Astrocyte of the hippocampus (primary cell): ENCODE results near the gene CLSTN1.

Experiments used
- DNase-seq: peaks from one replicate; pipeline ENCODE4 v3.0.0; 2011; ENCODE audit warnings: low read depth, low spot score

Gene CLSTN1

GRCh38 chr1:9731051-9731537 lies 92.7 kb downstream of the CLSTN1 start:
- DNase-seq = no peak

DNA sequence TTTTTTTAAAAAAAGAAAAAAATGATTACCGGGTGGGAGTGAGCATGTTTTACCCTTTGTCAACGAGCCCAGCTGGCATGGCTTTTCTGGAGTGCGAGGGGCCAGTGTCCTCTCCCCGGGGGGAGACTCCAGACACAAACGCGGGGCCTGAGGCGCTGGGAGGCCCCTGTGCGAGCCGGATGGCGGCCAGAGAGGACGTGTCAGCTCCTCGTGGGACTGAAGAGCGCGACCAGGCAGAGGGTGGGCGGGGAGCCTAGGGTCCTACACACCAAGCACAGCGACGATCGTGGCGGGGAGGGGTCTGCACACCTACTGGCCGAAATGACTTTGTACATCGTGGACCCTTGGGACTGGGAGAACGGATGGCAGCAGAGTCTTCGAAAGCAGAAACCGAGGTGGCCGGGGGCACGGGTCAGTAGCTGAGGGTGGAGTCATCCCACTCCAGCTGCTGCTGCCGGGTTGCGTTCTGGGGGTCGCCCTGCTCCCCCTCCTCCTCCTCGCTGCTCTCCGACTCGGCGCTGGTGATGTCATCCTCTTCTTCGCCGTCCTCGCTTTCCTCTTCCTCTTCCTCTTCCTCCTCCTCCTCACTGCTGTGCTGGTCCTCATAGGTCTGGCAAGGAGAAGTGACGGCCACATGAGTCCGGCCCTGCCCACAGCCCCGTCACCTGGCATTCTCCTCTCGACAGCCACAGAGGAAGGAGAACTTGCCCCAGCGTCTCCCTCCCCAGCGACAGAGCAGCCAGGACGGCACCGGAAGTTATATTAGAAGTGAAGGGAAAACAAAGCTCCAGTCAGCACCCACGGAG lies 93.5 kb downstream of the CLSTN1 start:
- DNase-seq = no peak

DNA sequence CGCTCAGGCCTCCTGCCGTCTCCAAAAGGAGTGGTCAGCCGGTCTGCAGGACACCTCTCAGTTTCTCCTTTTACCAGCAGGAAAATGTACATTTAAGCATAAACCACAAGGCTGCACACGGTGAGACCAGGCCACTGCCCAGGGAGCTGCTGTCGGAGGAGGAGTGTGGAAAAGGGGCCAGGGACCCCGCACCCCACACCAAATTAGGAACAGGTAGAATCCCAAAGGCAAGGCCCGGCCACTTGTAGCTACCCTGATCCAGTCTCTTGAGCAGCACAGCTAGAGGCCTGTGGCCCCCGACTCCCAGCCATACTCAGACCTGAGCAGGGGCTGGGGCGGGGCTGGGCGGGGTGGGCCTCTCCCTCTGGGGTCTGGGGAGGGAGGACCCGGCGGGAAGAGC lies 94.2 kb downstream of the CLSTN1 start:
- no peak for DNase-seq

DNA sequence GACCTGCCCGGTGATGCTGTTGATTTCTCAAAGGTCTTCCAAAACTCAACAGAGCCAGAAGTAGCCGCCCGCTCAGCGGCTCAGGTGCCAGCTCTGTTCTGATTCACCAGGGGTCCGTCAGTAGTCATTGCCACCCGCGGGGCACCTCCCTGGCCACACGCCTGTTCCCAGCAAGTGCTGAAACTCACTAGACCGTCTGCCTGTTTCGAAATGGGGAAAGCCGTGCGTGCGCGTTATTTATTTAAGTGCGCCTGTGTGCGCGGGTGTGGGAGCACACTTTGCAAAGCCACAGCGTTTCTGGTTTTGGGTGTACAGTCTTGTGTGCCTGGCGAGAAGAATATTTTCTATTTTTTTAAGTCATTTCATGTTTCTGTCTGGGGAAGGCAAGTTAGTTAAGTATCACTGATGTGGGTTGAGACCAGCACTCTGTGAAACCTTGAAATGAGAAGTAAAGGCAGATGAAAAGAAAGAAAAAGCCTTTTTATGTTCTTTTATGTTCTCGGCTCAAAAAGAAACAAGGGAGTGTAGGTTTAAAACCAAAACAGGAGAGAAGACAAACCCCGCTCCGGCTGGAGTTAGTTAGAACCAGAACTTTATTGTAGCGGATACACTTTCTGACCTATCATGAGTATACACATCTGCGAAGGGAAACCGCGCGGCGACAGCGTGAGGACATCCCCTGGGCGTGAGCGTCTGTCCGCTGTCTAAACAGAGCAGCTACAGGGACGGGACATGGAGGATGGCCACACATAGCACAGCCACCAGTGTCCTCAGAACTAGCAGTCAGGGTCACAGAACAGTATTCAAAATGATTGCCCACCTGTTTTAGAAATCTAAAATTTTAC lies 95.1 kb downstream of the CLSTN1 start:
- no peak for DNase-seq

- DNase-seq = no peak
Measured at GRCh38 chr1:9726905-9727595, 96.7 kb downstream of the CLSTN1 start.

- no peak for DNase-seq
Measured at GRCh38 chr1:9726406-9726805, 97.4 kb downstream of the CLSTN1 start.

GRCh38 chr1:9724706-9725476 lies 98.9 kb downstream of the CLSTN1 start:
- peak; percentile 71 for DNase-seq

DNA sequence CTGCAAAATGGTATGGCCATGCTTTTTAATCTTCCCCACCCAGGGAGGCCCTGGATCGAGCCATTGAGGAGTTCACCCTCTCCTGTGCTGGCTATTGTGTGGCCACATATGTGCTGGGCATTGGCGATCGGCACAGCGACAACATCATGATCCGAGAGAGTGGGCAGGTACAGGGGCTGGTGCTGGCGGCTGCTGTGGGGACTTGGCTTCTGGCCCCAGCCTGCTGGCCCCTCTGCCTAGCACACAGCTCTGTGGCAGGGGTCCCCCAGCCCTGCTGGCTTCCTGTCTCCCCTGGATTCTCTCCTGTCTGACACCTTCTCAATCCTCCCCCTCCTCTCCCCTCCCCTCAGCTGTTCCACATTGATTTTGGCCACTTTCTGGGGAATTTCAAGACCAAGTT lies 99.8 kb downstream of the CLSTN1 start:
- DNase-seq = no peak

DNA sequence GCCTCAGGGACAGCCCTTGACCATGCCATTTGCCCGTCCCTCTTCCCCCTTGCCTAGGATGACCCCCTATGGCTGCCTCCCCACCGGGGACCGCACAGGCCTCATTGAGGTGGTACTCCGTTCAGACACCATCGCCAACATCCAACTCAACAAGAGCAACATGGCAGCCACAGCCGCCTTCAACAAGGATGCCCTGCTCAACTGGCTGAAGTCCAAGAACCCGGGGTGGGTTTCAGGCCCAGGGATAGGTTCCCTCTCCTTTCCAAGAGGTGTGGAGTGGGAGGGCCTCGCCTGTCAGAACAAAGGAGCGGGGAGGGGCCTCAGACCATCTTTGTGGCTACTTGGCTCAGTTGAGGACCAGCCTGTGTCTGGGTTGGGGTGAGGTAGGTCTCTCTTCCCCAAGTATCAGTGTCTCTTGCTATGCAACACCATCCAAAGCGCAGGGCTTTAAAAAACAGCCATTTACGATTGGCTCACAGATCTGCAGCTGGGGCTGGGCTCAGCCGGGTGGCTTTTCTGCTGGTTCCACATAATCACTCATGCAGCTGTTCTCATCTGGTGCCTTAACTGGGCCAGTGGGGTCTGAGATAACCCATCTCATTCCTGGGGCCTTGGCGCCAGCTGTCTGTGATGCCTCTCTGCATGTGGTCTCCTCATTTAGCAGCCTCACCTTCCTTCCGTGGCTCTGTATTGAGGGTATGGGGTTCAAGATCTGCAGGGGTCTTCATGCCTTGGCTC lies 100.5 kb downstream of the CLSTN1 start:
- DNase-seq = no peak

GRCh38 chr1:9722378-9722749 lies 101.4 kb downstream of the CLSTN1 start:
- no peak for DNase-seq

DNA sequence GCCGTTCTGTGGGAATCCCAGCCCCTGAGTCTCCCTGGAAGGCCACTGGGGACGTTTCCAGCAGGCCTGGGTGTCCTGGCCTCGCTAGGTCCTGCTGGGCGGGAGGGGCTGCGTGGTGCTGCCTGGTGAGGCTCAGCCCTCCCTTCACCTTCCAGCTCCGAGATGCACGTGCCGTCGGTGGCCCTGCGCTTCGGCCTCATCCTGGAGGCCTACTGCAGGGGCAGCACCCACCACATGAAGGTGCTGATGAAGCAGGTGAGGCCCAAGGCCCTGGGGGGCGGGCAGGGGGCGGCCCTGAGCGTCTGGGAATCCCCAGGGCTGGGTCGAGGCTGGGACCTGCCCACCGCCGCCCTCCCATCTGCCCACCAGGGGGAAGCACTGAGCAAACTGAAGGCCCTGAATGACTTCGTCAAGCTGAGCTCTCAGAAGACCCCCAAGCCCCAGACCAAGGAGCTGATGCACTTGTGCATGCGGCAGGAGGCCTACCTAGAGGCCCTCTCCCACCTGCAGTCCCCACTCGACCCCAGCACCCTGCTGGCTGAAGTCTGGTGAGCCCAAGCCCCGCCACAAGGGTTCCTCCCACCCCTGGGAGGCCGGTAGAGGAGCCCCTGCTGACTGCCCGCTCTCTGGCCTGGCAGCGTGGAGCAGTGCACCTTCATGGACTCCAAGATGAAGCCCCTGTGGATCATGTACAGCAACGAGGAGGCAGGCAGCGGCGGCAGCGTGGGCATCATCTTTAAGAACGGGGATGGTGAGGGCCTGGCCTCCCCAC lies 102.0 kb downstream of the CLSTN1 start:
- DNase-seq = peak; percentile 54

GRCh38 chr1:9720785-9721605 lies 102.8 kb downstream of the CLSTN1 start:
- DNase-seq = no peak

GRCh38 chr1:9719978-9720722 lies 103.6 kb downstream of the CLSTN1 start:
- DNase-seq = no peak

GRCh38 chr1:9718006-9718680 lies 105.6 kb downstream of the CLSTN1 start:
- DNase-seq = no peak

DNA sequence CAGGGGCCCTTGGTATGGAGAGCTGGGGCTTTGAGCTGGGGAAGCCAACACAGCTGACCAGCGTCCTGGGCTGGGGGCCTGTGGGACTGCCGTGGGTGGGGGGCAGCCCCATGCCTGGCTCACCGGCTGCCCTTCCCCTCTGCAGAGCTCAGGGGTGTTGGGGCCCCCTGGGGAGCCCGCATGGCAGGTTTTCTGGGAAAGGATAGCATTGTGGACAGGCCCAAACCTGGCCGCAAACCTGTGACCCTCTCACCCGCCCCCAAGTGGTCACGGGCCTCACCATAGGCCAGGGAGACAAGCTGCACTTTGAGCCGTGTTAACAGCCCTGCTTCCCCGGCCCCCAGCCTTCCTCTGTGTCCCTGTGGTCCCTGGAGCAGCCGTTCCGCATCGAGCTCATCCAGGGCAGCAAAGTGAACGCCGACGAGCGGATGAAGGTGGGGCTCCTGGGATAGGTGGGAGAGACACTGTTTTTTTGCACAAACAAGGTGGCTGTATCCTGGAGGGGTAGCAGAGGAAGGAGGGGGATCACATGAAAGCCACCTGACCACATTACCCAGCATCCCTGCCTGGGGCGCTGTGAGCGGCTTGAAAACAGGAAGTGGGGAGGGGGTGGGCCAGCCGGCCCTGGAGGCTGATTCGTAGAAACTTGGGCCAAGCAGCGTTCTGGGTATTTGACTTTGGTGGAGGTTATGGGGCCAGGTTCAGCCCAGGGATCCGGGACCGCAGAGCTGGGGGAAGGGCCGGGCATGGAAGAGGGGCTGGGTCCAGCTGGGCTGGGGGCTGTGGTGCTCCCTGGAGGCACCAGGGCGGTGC lies 106.4 kb downstream of the CLSTN1 start:
- DNase-seq = peak; percentile 15

DNA sequence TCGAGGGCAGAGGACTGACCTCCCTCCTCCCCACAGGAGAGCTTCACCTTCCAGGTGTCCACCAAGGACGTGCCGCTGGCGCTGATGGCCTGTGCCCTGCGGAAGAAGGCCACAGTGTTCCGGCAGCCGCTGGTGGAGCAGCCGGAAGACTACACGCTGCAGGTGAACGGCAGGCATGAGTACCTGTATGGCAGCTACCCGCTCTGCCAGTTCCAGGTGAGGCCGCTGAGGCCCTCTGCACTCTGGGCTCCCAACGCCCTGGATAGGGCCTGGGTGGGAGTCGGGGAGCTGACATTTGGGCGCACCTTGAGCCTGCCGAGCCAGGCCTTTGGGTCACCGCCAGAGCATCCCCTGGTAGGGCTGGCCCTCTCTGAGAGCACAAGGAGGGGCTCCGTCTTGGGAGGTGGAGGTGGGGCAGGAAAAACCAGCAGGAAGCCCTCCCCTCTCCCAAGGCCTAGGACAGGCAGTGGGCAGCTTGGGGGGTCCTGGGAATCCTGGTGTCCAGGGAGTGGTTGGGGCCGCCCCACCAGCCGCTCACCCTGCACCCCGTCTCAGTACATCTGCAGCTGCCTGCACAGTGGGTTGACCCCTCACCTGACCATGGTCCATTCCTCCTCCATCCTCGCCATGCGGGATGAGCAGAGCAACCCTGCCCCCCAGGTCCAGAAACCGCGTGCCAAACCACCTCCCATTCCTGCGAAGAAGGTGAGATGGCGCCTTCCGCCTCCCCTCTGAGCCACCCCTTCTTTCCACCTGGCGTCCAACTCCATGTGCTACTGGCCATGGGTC lies 107.2 kb downstream of the CLSTN1 start:
- DNase-seq = no peak
